WTC11 (cell line): ENCODE data around the gene VDAC1. TPM values are rescaled to one million over a fixed set of nuclear protein-coding genes. Genes with fewer than 3 reads are reported as not detected.
"Not testable (repeated sequence)": the region's sequence is repeated elsewhere in the genome, so short reads cannot be mapped to it uniquely, and the experiment has no call there.

ENCODE experiments used
- ATAC-seq: fragments of 200-7000 bp; cut with Tn5 transposase; 2 replicates; pipeline ENCODE4 v1.10.0; 2021; ENCODE audit warnings: mild to moderate bottlenecking, moderate library complexity
- CTCF ChIA-PET: fragments of 300-600 bp; sonication (Branson Sonifier 250); formaldehyde crosslinking; loops from one replicate; lab custom pipeline; 2021; ENCODE audit warnings: antibody characterized with exemption; lab: Charles Lee
- POLR2A ChIA-PET: fragments of 350-600 bp; sonication (Branson Sonifier 250); formaldehyde crosslinking; loops from one replicate; lab custom pipeline; 2021; ENCODE audit warnings: antibody characterized with exemption; lab: Charles Lee
- DNase-seq: peaks from one replicate; pipeline ENCODE4 v3.0.0; 2021; ENCODE audit warnings: low spot score
- H3K27ac Mint-ChIP-seq: 2 replicates; pipeline ENCODE4 v1.8.0; 2021; ENCODE audit warnings: mixed read lengths
- H3K27me3 Mint-ChIP-seq: 2 replicates; pipeline ENCODE4 v1.8.0; 2021; ENCODE audit warnings: low read depth, mild to moderate bottlenecking, moderate library complexity, mixed read lengths
- H3K36me3 Mint-ChIP-seq: 2 replicates; pipeline ENCODE4 v1.8.0; 2021; ENCODE audit warnings: mixed read lengths
- H3K4me1 Mint-ChIP-seq: 2 replicates; pipeline ENCODE4 v1.8.0; 2022; ENCODE audit warnings: mixed read lengths
- H3K4me3 Mint-ChIP-seq: 2 replicates; pipeline ENCODE4 v1.8.0; 2021; ENCODE audit warnings: mild to moderate bottlenecking, moderate library complexity, mixed read lengths
- H3K9me3 Mint-ChIP-seq: 2 replicates; pipeline ENCODE4 v1.8.0; 2021; ENCODE audit warnings: mixed read lengths
- ATF3 ChIP-seq: sonication (generic); formaldehyde crosslinking; conservative IDR thresholded peaks from 2 replicates; pipeline ENCODE4 v1.8.1; 2022; ENCODE audit warnings: mild to moderate bottlenecking, missing genetic modification reagents
- CDX4 ChIP-seq: fragments of 250-450 bp; sonication (Bioruptor Pico); IDR thresholded peaks from 2 replicates; pipeline ENCODE4 v1.9.0; 2021; ENCODE audit warnings: moderate library complexity, mild to moderate bottlenecking, inconsistent platforms, borderline replicate concordance
- E2F4 ChIP-seq: sonication (generic); formaldehyde crosslinking; IDR thresholded peaks from 2 replicates; pipeline ENCODE4 v1.8.1; 2022; ENCODE audit warnings: low read depth, mild to moderate bottlenecking, moderate library complexity, missing genetic modification reagents, borderline replicate concordance
- GRHL2 ChIP-seq: fragments of 250-450 bp; sonication (Bioruptor Pico); IDR thresholded peaks from 2 replicates; pipeline ENCODE4 v1.8.0; 2022; ENCODE audit warnings: mild to moderate bottlenecking, moderate library complexity; ENCODE audit not compliant: insufficient replicate concordance, severe bottlenecking
- IRF2 ChIP-seq: sonication (generic); formaldehyde crosslinking; IDR thresholded peaks from 2 replicates; pipeline ENCODE4 v1.8.0; 2022; ENCODE audit warnings: low read depth, missing genetic modification reagents, borderline replicate concordance
- MXD4 ChIP-seq: fragments of 250-450 bp; sonication (Bioruptor Pico); IDR thresholded peaks from 2 replicates; pipeline ENCODE4 v1.8.0; 2021; ENCODE audit warnings: mild to moderate bottlenecking, moderate library complexity, borderline replicate concordance
- NFE2L1 ChIP-seq: sonication (generic); formaldehyde crosslinking; IDR thresholded peaks from 2 replicates; pipeline ENCODE4 v1.8.1; 2023; ENCODE audit warnings: missing genetic modification reagents
- NFYB ChIP-seq: sonication (generic); formaldehyde crosslinking; conservative IDR thresholded peaks from 2 replicates; pipeline ENCODE4 v1.8.0; 2022; ENCODE audit warnings: low read depth, missing genetic modification reagents
- SMAD4 ChIP-seq: sonication (generic); formaldehyde crosslinking; IDR thresholded peaks from 2 replicates; pipeline ENCODE4 v1.8.0; 2022; ENCODE audit warnings: mild to moderate bottlenecking, missing genetic modification reagents
- STAT6 ChIP-seq: sonication (generic); formaldehyde crosslinking; conservative IDR thresholded peaks from 2 replicates; pipeline ENCODE4 v1.8.1; 2023; ENCODE audit warnings: mild to moderate bottlenecking, low read depth, missing genetic modification reagents, moderate library complexity
- ZNF121 ChIP-seq: sonication (generic); formaldehyde crosslinking; IDR thresholded peaks from 2 replicates; pipeline ENCODE4 v1.8.0; 2023; ENCODE audit warnings: missing genetic modification reagents
- ZNF671 ChIP-seq: fragments of 250-450 bp; sonication (Bioruptor Pico); IDR thresholded peaks from 2 replicates; pipeline ENCODE4 v1.8.0; 2021; ENCODE audit warnings: mild to moderate bottlenecking
- total RNA-seq: library from RNA; stranded (reverse); gene quantifications from 3 replicates; pipeline ENCODE4 v1.2.3, GENCODE V29; 2021

The VDAC1 gene
- total RNA-seq, 1 experiment from 2014 or later: 274 TPM

- no peak for TF ChIP-seq CDX4 (CRISPR knock-in tag)
- TF ChIP-seq MXD4 (CRISPR knock-in tag): no peak
Observed at GRCh38 chr5:133936651-133937015, 68.1 kb downstream of the VDAC1 start (continued).

- H3K27ac Mint-ChIP-seq, ATAC-seq, H3K9me3 Mint-ChIP-seq, CTCF ChIA-PET, POLR2A ChIA-PET, H3K27me3 Mint-ChIP-seq, DNase-seq, H3K36me3 Mint-ChIP-seq, H3K4me3 Mint-ChIP-seq: not testable (repeated sequence)
- H3K4me1 Mint-ChIP-seq: peaks cover 17% of the 10 kb centered on the region
Observed at GRCh38 chr5:133935991-133936650, 68.7 kb downstream of the VDAC1 start.

- ATAC-seq (no peak), DNase-seq (no peak)
- CTCF ChIA-PET: no interaction called here
- TF ChIP-seq ZNF671: no peak
- TF ChIP-seq E2F4: no peak
- no peak for TF ChIP-seq ZNF121
- no peak for TF ChIP-seq ATF3
- no peak for TF ChIP-seq GRHL2 (CRISPR knock-in tag)
- no peak for TF ChIP-seq NFE2L1
- no peak for TF ChIP-seq SMAD4 (CRISPR knock-in tag)
- TF ChIP-seq NFYB (CRISPR knock-in tag): no peak
- no peak overlapping the region for H3K27ac Mint-ChIP-seq
- H3K9me3 Mint-ChIP-seq: peaks cover 9% of the 10 kb centered on the region
- no peaks in the 10 kb centered on the region; the same call in 1 of the 2 replicates for H3K27me3 Mint-ChIP-seq
- POLR2A ChIA-PET: no interaction called here
- H3K4me3 Mint-ChIP-seq: no peak overlapping the region
- H3K4me1 Mint-ChIP-seq: peaks cover 17% of the 10 kb centered on the region
- no peaks in the 10 kb centered on the region for H3K36me3 Mint-ChIP-seq
Observed at GRCh38 chr5:133935667-133935940, 69.2 kb downstream of the VDAC1 start.

- no peaks in the 10 kb centered on the region for H3K36me3 Mint-ChIP-seq
- peaks cover 17% of the 10 kb centered on the region for H3K4me1 Mint-ChIP-seq
- POLR2A ChIA-PET: no interaction called here
- DNase-seq: no peak
- H3K27ac Mint-ChIP-seq: no peak overlapping the region
- H3K9me3 Mint-ChIP-seq: peaks cover 9% of the 10 kb centered on the region
- TF ChIP-seq IRF2 (CRISPR knock-in tag) (no peak), STAT6 (CRISPR knock-in tag) (no peak)
- TF ChIP-seq, all 79 proteins: peak for 0
- no peak for ATAC-seq
- CTCF ChIA-PET: no interaction called here
- Mint-ChIP-seq H3K27me3 (no peaks in the 10 kb centered on the region; the same call in 1 of the 2 replicates), H3K4me3 (no peak overlapping the region)
Observed at GRCh38 chr5:133934822-133935666, 69.7 kb downstream of the VDAC1 start.
